ENCODE measurements around the gene CHRNA3.
A peak's percentile ranks its signal among the peaks of the same experiment; 100 is the strongest.

The CHRNA3 gene

GRCh38 chr15:78620527-78621421 is at the start of gene CHRNA3:
Gene CHRNA3 (minus strand): TSS chr15:78620996. CDS start chr15:78620794, 202 bp downstream.
- no peak for TF ChIP-seq CTCF (IDR thresholded peaks at IDR 0.05)
- Histone ChIP-seq H3K4me3 (peak within 1 kb of the TSS; percentile 63), H3K27ac (no peak within 1 kb of the TSS)
- DNase-seq (ENCODE audit: low spot score): no peak

- H3K27ac ChIP-seq: no peak overlapping the region
- no peak for DNase-seq (ENCODE audit: low spot score)
- no peak for TF ChIP-seq CTCF (IDR thresholded peaks at IDR 0.05)
- no peak overlapping the region for H3K4me3 ChIP-seq
Measured at GRCh38 chr15:78668987-78669386, 48.2 kb upstream of the CHRNA3 start.

GRCh38 chr15:78667578-78668236 is 46.9 kb upstream of the CHRNA3 start:
- DNase-seq (ENCODE audit: low spot score): no peak
- Histone ChIP-seq H3K4me3 (no peak overlapping the region), H3K27ac (no peak overlapping the region)
- TF ChIP-seq CTCF (IDR thresholded peaks at IDR 0.05): no peak

GRCh38 chr15:78666010-78666409 is 45.2 kb upstream of the CHRNA3 start:
- no peak for DNase-seq (ENCODE audit: low spot score)
- no peak for TF ChIP-seq CTCF (IDR thresholded peaks at IDR 0.05)
- no peak overlapping the region for H3K27ac ChIP-seq
- no peak overlapping the region for H3K4me3 ChIP-seq

GRCh38 chr15:78663703-78664102 is 42.9 kb upstream of the CHRNA3 start:
- TF ChIP-seq CTCF (IDR thresholded peaks at IDR 0.05): no peak

GRCh38 chr15:78662028-78662427 is 41.2 kb upstream of the CHRNA3 start:
- no peak overlapping the region for H3K4me3 ChIP-seq
- H3K27ac ChIP-seq: no peak overlapping the region
- no peak for DNase-seq (ENCODE audit: low spot score)
- TF ChIP-seq CTCF (IDR thresholded peaks at IDR 0.05): no peak

More at GRCh38 chr15:78663703-78664102, 42.9 kb upstream of the CHRNA3 start:
- DNase-seq (ENCODE audit: low spot score): no peak
- Histone ChIP-seq H3K27ac (no peak overlapping the region), H3K4me3 (no peak overlapping the region)
